ENCODE measurements around the gene FBXW7. TPM values are rescaled to one million over a fixed set of nuclear protein-coding genes. Genes with fewer than 3 reads are reported as not detected.
A peak's percentile ranks its signal among the peaks of the same experiment; 100 is the strongest.

FBXW7 gene
- total and polyA plus RNA-seq, 12 donors, result 12.1 to 87.6 (median 66.8) TPM

GRCh38 chr4:152351080-152351479 lies 184.8 kb downstream of the FBXW7 start:
- intact Hi-C loops (cut with DNase I), result no loop called here
- peak overlapping the region in 3 of 10 donors; percentile 24 to 81 (median 32) for H3K27ac ChIP-seq
- no peak for TF ChIP-seq CTCF (IDR thresholded peaks at IDR 0.05)
- H3K4me1 ChIP-seq, result peaks cover 0 to 64% (median 38%) of the 10 kb centered on the region in 9 donors
- no peak for DNase-seq
- H3K9me3 ChIP-seq, result no peaks in the 10 kb centered on the region
- ATAC-seq, result no peak
- WGBS, 2 donors, result 59 to 67% methylated on average over 2 of the region's 2 CpGs
- peaks cover 0 to 12% (median 8%) of the 10 kb centered on the region in 9 donors for H3K36me3 ChIP-seq
- no peaks in the 10 kb centered on the region for H3K27me3 ChIP-seq
- peak overlapping the region in 7 of 10 donors; percentile 1 to 62 (median 56) for H3K4me3 ChIP-seq

DNA sequence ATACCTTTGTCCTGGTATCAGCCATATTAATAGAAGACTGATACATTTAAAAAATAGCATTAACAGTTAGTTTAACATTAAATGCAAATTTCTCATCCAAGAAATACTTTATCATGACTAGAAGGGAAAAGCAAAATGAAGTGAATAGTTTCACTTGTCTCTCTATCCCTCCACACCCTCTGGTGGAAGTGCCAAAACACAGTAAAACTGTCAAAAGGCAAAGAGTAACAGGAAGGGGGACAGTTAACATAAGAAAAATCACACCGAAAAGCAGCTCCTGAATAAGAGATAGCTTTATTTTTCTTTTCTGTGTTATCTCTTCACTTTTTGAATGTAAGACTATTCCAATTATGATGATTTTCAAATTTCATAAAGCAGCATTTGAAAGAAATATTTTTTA lies 187.2 kb downstream of the FBXW7 start:
- no peak overlapping the region for H3K4me3 ChIP-seq
- peaks cover 0 to 36% (median 9%) of the 10 kb centered on the region in 9 donors for H3K36me3 ChIP-seq
- WGBS, 2 donors, result 55 to 67% methylated on average over 1 of the region's 1 CpG
- peaks cover 0 to 54% (median 35%) of the 10 kb centered on the region in 9 donors for H3K4me1 ChIP-seq
- no peak for DNase-seq
- no peak for ATAC-seq
- no peaks in the 10 kb centered on the region for H3K9me3 ChIP-seq
- H3K27ac ChIP-seq, result peak overlapping the region in 2 of 10 donors; percentile 6 to 9
- peak in 5 of 9 donors; percentile 27 to 44 (median 40) for TF ChIP-seq CTCF (IDR thresholded peaks at IDR 0.05)
- no peaks in the 10 kb centered on the region for H3K27me3 ChIP-seq
- intact Hi-C loops (cut with DNase I), result no loop called here

DNA sequence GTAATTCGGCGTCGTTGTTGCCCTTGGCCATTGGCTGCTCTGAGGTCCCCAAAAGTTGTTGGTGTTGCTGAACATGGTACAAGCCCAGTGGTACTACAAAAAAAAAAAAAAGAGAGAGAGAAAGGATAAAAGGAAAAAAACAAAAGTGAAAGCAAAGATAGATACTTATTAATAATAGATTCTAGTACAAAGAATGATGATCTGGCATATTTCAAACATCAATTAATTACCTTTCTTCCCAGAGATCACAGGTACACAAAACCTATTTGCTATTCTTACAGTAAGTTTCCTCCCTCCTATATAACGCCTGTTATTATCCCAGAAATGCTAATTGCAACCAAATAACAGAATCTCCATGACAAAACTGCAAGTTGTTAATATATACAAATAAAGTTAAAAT lies 188.9 kb downstream of the FBXW7 start:
- no peak for TF ChIP-seq CTCF (IDR thresholded peaks at IDR 0.05)

DNA sequence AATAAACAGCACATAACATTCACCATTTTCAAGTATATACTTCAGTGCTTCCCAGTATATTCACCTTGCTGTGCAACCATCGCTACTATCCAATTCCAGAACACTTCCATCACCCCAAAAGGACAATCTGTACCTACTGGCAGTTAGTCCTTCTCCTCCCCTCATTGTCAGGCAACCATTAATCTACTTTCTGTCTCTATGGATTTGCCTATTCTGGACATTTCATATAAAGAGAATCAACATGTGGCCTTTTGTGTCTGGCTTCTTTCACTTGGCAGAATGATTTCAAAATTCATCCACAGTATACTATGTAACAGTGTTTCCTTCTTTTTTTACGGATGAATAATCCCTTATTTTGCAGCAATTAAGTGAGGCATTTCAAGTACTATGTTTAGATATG lies 189.4 kb downstream of the FBXW7 start:
- peaks cover 0 to 40% (median 32%) of the 10 kb centered on the region in 9 donors for H3K4me1 ChIP-seq
- no peaks in the 10 kb centered on the region for H3K9me3 ChIP-seq
- ATAC-seq, result no peak
- whole genome bisulfite sequencing, 2 donors, result 89 to 97% methylated on average over 2 of the region's 2 CpGs
- no peak overlapping the region for H3K27ac ChIP-seq
- H3K27me3 ChIP-seq, result no peaks in the 10 kb centered on the region
- peaks cover 0 to 56% (median 9%) of the 10 kb centered on the region in 9 donors for H3K36me3 ChIP-seq
- TF ChIP-seq CTCF (IDR thresholded peaks at IDR 0.05), result no peak
- no peak overlapping the region for H3K4me3 ChIP-seq
- DNase-seq, result no peak
- intact Hi-C loops (cut with DNase I), result no loop called here

More for the DNA sequence above, 188.9 kb downstream of the FBXW7 start:
- no peak for ATAC-seq
- Histone ChIP-seq H3K9me3 (no peaks in the 10 kb centered on the region), H3K36me3 (peaks cover 0 to 52% (median 9%) of the 10 kb centered on the region in 9 donors), H3K27me3 (no peaks in the 10 kb centered on the region), H3K27ac (no peak overlapping the region), H3K4me1 (peaks cover 0 to 44% (median 32%) of the 10 kb centered on the region in 9 donors), H3K4me3 (no peak overlapping the region)
- no peak for DNase-seq
- intact Hi-C loops (cut with DNase I), result no loop called here
- WGBS, 2 donors, result 93 to 97% methylated on average over 4 of the region's 4 CpGs
